Measurements from ENCODE around the gene PHOX2A.

Gene PHOX2A

GRCh38 chr11:72233056-72233772 lies 10.8 kb downstream of the PHOX2A start:
- DNase-seq: no peak

- no peak for DNase-seq
These were observed 11.5 kb downstream of the PHOX2A start for GRCh38 chr11:72232260-72233055.

- DNase-seq: no peak
These were observed 12.3 kb downstream of the PHOX2A start for GRCh38 chr11:72231396-72232259.

GRCh38 chr11:72230764-72231365 lies 13.1 kb downstream of the PHOX2A start:
- DNase-seq: no peak

- DNase-seq: no peak
These were observed 13.8 kb downstream of the PHOX2A start for GRCh38 chr11:72229925-72230763.

GRCh38 chr11:72229336-72229924 lies 14.5 kb downstream of the PHOX2A start:
- DNase-seq: no peak

- no peak for DNase-seq
These were observed 15.1 kb downstream of the PHOX2A start for GRCh38 chr11:72228844-72229231.

GRCh38 chr11:72228229-72228843 lies 15.6 kb downstream of the PHOX2A start:
- DNase-seq: no peak

- DNase-seq: peak; percentile 96
These were observed 16.4 kb downstream of the PHOX2A start for GRCh38 chr11:72227316-72228228.

- peak; percentile 40 for DNase-seq
These were observed 17.3 kb downstream of the PHOX2A start for GRCh38 chr11:72226701-72227100.

GRCh38 chr11:72225411-72225951 lies 18.5 kb downstream of the PHOX2A start:
- DNase-seq: no peak

- no peak for DNase-seq
These were observed 19.2 kb downstream of the PHOX2A start, which contains the start of gene INPPL1 for GRCh38 chr11:72224564-72225410. TSS of gene INPPL1 (plus strand) at chr11:72224767. CDS start at chr11:72224985, 218 bp downstream.

- DNase-seq: no peak
These were observed 20.1 kb downstream of the PHOX2A start for GRCh38 chr11:72223615-72224563.

GRCh38 chr11:72222907-72223614 lies 20.9 kb downstream of the PHOX2A start:
- DNase-seq: peak; percentile 87

GRCh38 chr11:72222106-72222891 lies 21.7 kb downstream of the PHOX2A start:
- DNase-seq: no peak
